GM12891 (cell line): Measurements from ENCODE around the gene GUCA1A.

Source experiments
- POLR2A ChIP-seq: IDR thresholded peaks from 2 replicates; pipeline ENCODE4 v1.6.1; 2011; ENCODE audit warnings: low read depth, low read length, control low read depth
- TAF1 ChIP-seq: IDR thresholded peaks from 2 replicates; pipeline ENCODE4 v1.6.1; 2011; ENCODE audit warnings: low read depth, low read length, control low read depth

- TF ChIP-seq TAF1 (no peak), POLR2A (no peak)
Measured at GRCh38 chr6:42220807-42221206, 47.6 kb downstream of the GUCA1A start.
